ENCODE measurements around the gene SNN.

SNN gene

DNA sequence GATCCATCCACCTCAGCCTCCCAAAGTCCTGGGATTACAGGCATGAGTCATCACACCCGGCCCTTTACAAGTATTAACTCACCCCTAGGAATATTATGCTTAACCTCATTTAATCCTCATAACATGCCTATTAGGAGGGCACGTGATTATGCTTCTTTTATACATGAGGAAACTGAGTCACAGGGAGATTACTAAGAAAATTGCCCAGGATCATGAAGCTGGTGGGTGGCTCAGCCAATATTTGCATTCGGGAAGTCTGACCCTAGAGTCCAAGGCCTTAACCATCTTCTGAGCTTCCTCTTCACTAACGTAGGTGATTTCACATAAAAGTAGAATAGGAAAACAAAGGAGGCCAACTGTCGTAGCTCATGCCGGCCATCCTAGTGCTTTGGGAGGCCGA lies 19.0 kb upstream of the SNN start:
- H3K4me1 ChIP-seq (ENCODE audit: insufficient read depth, low read length, severe bottlenecking): peaks cover 9% of the 10 kb centered on the region
- H4K20me1 ChIP-seq (ENCODE audit: insufficient read depth, low read length): no peaks in the 10 kb centered on the region
- TF ChIP-seq EZH2 (IDR thresholded peaks at IDR 0.05; ENCODE audit: borderline replicate concordance, low read length): no peak
- TF ChIP-seq, protein P1, sequence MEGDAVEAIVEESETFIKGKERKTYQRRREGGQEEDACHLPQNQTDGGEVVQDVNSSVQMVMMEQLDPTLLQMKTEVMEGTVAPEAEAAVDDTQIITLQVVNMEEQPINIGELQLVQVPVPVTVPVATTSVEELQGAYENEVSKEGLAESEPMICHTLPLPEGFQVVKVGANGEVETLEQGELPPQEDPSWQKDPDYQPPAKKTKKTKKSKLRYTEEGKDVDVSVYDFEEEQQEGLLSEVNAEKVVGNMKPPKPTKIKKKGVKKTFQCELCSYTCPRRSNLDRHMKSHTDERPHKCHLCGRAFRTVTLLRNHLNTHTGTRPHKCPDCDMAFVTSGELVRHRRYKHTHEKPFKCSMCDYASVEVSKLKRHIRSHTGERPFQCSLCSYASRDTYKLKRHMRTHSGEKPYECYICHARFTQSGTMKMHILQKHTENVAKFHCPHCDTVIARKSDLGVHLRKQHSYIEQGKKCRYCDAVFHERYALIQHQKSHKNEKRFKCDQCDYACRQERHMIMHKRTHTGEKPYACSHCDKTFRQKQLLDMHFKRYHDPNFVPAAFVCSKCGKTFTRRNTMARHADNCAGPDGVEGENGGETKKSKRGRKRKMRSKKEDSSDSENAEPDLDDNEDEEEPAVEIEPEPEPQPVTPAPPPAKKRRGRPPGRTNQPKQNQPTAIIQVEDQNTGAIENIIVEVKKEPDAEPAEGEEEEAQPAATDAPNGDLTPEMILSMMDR (IDR thresholded peaks at IDR 0.05; ENCODE audit: low read length): no peak
- no peak overlapping the region for H3K27ac ChIP-seq (ENCODE audit: low read depth, low read length, poor library complexity, severe bottlenecking)
- H2AFZ ChIP-seq (ENCODE audit: low read length): no peak overlapping the region
- no peaks in the 10 kb centered on the region for H3F3A ChIP-seq (ENCODE audit: insufficient read depth, low read length)
- H3K9me2 ChIP-seq (ENCODE audit: low read depth, low read length): no peaks in the 10 kb centered on the region
- no peak overlapping the region for H3K9ac ChIP-seq (ENCODE audit: low read length)
- no peak overlapping the region for H3K4me3 ChIP-seq (ENCODE audit: low read depth, low read length, poor library complexity, severe bottlenecking)
- H3K27me3 ChIP-seq (ENCODE audit: insufficient read depth, low read length): no peaks in the 10 kb centered on the region
- H3K36me3 ChIP-seq (ENCODE audit: insufficient read depth, low read length): no peaks in the 10 kb centered on the region
- H3K9me3 ChIP-seq (ENCODE audit: low read length): no peaks in the 10 kb centered on the region
- no peak overlapping the region for H3K4me2 ChIP-seq (ENCODE audit: low read length)
- no peaks in the 10 kb centered on the region for H3K79me2 ChIP-seq (ENCODE audit: insufficient read depth, low read length)

DNA sequence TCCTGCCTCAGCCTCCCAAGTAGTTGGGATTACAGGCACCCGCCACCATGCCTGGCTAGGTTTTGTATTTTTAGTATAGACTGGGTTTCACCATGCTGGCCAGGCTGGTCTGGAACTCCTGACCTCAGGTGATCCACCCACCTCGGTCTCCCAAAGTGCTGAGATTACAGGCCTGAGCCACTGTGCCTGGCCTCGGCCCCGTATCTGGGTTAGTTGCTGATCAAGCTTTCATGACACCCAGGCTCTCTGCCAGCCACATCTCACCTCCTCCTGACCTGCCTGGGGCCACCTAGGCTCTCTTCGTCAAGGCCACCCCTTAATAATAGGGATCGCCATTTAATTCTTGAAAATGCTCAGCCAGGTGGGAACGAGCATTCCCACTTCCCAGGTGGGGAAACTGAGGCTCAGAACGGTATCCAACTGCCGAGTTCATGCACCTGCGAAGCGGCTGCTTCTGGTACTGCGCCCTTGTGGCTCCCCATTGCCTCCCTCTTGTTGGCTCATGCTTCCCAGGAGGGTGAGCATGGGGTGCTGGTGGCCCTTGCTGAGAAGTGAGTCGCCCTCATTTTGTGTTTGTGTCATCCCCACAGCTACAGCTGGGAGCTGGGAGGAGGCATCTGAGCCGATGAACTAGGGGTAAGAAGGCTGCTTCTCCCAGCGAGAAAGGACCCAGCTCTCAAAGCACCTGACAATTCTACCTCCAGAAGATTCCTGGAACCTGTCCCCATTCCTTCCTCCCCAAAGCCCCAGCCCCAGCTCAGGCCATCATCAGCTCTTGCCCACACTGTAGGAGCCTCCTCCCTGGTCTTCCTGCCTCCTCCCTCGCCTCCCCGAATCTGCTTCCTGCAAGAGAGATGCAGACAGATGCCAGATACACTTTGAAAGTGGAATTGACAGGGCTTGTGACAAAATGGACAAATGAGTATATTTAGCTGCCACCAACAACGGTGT lies 17.3 kb upstream of the SNN start:
- Histone ChIP-seq H3K9me2 (ENCODE audit: low read depth, low read length) (no peaks in the 10 kb centered on the region), H3K4me3 (ENCODE audit: low read depth, low read length, poor library complexity, severe bottlenecking) (no peak overlapping the region), H3K9me3 (ENCODE audit: low read length) (no peaks in the 10 kb centered on the region), H3K27ac (ENCODE audit: low read depth, low read length, poor library complexity, severe bottlenecking) (no peak overlapping the region), H3K4me2 (ENCODE audit: low read length) (no peak overlapping the region), H2AFZ (ENCODE audit: low read length) (no peak overlapping the region), H3K4me1 (ENCODE audit: insufficient read depth, low read length, severe bottlenecking) (peaks cover 9% of the 10 kb centered on the region), H3K9ac (ENCODE audit: low read length) (no peak overlapping the region; the same call in 1 of the 2 replicates), H4K20me1 (ENCODE audit: insufficient read depth, low read length) (no peaks in the 10 kb centered on the region), H3F3A (ENCODE audit: insufficient read depth, low read length) (no peaks in the 10 kb centered on the region), H3K27me3 (ENCODE audit: insufficient read depth, low read length) (no peaks in the 10 kb centered on the region), H3K79me2 (ENCODE audit: insufficient read depth, low read length) (no peaks in the 10 kb centered on the region), H3K36me3 (ENCODE audit: insufficient read depth, low read length) (no peaks in the 10 kb centered on the region)
- TF ChIP-seq EZH2 (IDR thresholded peaks at IDR 0.05; ENCODE audit: borderline replicate concordance, low read length): no peak
- TF ChIP-seq, protein P1 (IDR thresholded peaks at IDR 0.05; ENCODE audit: low read length): no peak

DNA sequence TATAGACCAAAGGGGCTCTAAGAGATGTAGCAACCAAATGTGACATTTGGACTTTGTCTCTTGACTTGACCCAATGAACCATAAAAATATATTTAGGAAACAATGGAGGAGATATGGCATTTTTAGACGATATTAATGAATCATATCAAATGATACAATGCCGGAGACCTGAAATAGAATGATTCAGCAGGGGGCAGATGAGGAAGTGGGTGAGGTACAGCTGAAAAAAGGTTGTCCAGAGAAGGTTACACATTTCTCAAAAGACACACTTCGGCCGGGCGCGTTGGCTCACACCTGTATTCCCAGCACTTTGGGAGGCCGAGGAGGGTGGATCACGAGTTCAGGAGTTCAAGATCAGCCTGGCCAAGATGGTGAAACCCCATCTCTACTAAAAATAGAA lies 16.5 kb upstream of the SNN start:
- H3K9me2 ChIP-seq (ENCODE audit: low read depth, low read length): no peaks in the 10 kb centered on the region
- H3K36me3 ChIP-seq (ENCODE audit: insufficient read depth, low read length): no peaks in the 10 kb centered on the region
- no peak overlapping the region for H3K4me3 ChIP-seq (ENCODE audit: low read depth, low read length, poor library complexity, severe bottlenecking)
- H2AFZ ChIP-seq (ENCODE audit: low read length): peak overlapping the region; percentile 31; the same call in 1 of the 2 replicates
- H3K9me3 ChIP-seq (ENCODE audit: low read length): no peaks in the 10 kb centered on the region
- no peaks in the 10 kb centered on the region for H3K27me3 ChIP-seq (ENCODE audit: insufficient read depth, low read length)
- H3K9ac ChIP-seq (ENCODE audit: low read length): no peak overlapping the region; the same call in 1 of the 2 replicates
- H3K79me2 ChIP-seq (ENCODE audit: insufficient read depth, low read length): no peaks in the 10 kb centered on the region
- no peak overlapping the region for H3K27ac ChIP-seq (ENCODE audit: low read depth, low read length, poor library complexity, severe bottlenecking)
- H4K20me1 ChIP-seq (ENCODE audit: insufficient read depth, low read length): no peaks in the 10 kb centered on the region
- peaks cover 9% of the 10 kb centered on the region for H3K4me1 ChIP-seq (ENCODE audit: insufficient read depth, low read length, severe bottlenecking)
- no peaks in the 10 kb centered on the region for H3F3A ChIP-seq (ENCODE audit: insufficient read depth, low read length)
- TF ChIP-seq, protein P1 (IDR thresholded peaks at IDR 0.05; ENCODE audit: low read length): no peak
- no peak for TF ChIP-seq EZH2 (IDR thresholded peaks at IDR 0.05; ENCODE audit: borderline replicate concordance, low read length)
- H3K4me2 ChIP-seq (ENCODE audit: low read length): peak overlapping the region; percentile 3; the same call in 1 of the 2 replicates
